WTC11 (cell line): Measurements from ENCODE around the gene INF2.

Experiments used
- FOXP1 ChIP-seq: sonication (generic); formaldehyde crosslinking; IDR thresholded peaks from 2 replicates; pipeline ENCODE4 v1.8.0; 2022; ENCODE audit warnings: missing genetic modification reagents, mild to moderate bottlenecking, moderate library complexity, borderline replicate concordance
- IRF2 ChIP-seq: sonication (generic); formaldehyde crosslinking; IDR thresholded peaks from 2 replicates; pipeline ENCODE4 v1.8.0; 2022; ENCODE audit warnings: low read depth, missing genetic modification reagents, borderline replicate concordance
- JUN ChIP-seq: sonication (generic); formaldehyde crosslinking; IDR thresholded peaks from 2 replicates; pipeline ENCODE4 v1.8.0; 2023; ENCODE audit warnings: mild to moderate bottlenecking, missing genetic modification reagents
- NR1H2 ChIP-seq: sonication (generic); formaldehyde crosslinking; IDR thresholded peaks from 2 replicates; pipeline ENCODE4 v1.9.0; 2021; ENCODE audit warnings: mild to moderate bottlenecking, moderate library complexity, missing genetic modification reagents
- TCF7 ChIP-seq: sonication (generic); formaldehyde crosslinking; IDR thresholded peaks from 2 replicates; pipeline ENCODE4 v1.8.0; 2022; ENCODE audit warnings: mild to moderate bottlenecking, low read depth, missing genetic modification reagents, moderate library complexity
- TEAD1 ChIP-seq: sonication (generic); formaldehyde crosslinking; IDR thresholded peaks from 2 replicates; pipeline ENCODE4 v1.8.0; 2022; ENCODE audit warnings: mild to moderate bottlenecking, missing genetic modification reagents
- ZNF232 ChIP-seq: sonication (generic); formaldehyde crosslinking; IDR thresholded peaks from 2 replicates; pipeline ENCODE4 v1.8.0; 2022; ENCODE audit warnings: mild to moderate bottlenecking, missing genetic modification reagents
- TF ChIP-seq, protein P1 (sequence below): sonication (generic); formaldehyde crosslinking; IDR thresholded peaks from 2 replicates; pipeline ENCODE4 v1.8.0; 2022; ENCODE audit warnings: mild to moderate bottlenecking, missing genetic modification reagents
- TF ChIP-seq, protein P2 (sequence below): sonication (generic); formaldehyde crosslinking; conservative IDR thresholded peaks from 2 replicates; pipeline ENCODE4 v1.8.1; 2023; ENCODE audit warnings: mild to moderate bottlenecking, low read depth, missing genetic modification reagents, moderate library complexity
- TF ChIP-seq, protein P3 (sequence below): fragments of 200-600 bp; IDR thresholded peaks from 2 replicates; pipeline ENCODE4 v1.8.0; 2022; ENCODE audit warnings: antibody characterized with exemption
- TF ChIP-seq, protein P4 (sequence below): sonication (generic); formaldehyde crosslinking; IDR thresholded peaks from 2 replicates; pipeline ENCODE4 v1.8.0; 2023; ENCODE audit warnings: missing genetic modification reagents
- TF ChIP-seq, protein P5 (sequence below): sonication (generic); formaldehyde crosslinking; IDR thresholded peaks from 2 replicates; pipeline ENCODE4 v1.8.0; 2022; ENCODE audit warnings: mild to moderate bottlenecking, missing genetic modification reagents

DNA sequence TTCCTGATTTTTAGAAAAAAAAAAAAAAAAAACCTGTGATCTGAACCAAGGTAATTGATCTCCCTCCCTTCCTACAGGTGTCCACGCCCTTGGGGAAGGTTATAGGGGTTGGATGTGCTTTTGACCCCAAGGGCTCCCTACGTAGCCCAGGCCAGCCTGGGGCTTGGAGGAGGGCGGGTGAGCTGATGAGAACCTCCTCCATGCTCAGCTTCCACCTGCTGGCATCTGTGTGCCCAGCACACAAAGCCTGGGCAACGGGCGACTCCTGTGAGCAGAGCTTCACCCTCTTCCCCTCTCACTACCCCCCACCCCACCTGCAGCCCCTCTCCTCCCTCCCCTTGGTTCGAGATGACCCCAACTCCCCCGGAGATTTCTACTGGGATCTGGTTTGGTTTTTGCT lies 25.3 kb upstream of the INF2 start:
- TF ChIP-seq, protein P1, sequence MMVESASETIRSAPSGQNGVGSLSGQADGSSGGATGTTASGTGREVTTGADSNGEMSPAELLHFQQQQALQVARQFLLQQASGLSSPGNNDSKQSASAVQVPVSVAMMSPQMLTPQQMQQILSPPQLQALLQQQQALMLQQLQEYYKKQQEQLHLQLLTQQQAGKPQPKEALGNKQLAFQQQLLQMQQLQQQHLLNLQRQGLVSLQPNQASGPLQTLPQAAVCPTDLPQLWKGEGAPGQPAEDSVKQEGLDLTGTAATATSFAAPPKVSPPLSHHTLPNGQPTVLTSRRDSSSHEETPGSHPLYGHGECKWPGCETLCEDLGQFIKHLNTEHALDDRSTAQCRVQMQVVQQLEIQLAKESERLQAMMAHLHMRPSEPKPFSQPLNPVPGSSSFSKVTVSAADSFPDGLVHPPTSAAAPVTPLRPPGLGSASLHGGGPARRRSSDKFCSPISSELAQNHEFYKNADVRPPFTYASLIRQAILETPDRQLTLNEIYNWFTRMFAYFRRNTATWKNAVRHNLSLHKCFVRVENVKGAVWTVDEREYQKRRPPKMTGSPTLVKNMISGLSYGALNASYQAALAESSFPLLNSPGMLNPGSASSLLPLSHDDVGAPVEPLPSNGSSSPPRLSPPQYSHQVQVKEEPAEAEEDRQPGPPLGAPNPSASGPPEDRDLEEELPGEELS (CRISPR knock-in tag) = no peak
- TF ChIP-seq, protein P2, sequence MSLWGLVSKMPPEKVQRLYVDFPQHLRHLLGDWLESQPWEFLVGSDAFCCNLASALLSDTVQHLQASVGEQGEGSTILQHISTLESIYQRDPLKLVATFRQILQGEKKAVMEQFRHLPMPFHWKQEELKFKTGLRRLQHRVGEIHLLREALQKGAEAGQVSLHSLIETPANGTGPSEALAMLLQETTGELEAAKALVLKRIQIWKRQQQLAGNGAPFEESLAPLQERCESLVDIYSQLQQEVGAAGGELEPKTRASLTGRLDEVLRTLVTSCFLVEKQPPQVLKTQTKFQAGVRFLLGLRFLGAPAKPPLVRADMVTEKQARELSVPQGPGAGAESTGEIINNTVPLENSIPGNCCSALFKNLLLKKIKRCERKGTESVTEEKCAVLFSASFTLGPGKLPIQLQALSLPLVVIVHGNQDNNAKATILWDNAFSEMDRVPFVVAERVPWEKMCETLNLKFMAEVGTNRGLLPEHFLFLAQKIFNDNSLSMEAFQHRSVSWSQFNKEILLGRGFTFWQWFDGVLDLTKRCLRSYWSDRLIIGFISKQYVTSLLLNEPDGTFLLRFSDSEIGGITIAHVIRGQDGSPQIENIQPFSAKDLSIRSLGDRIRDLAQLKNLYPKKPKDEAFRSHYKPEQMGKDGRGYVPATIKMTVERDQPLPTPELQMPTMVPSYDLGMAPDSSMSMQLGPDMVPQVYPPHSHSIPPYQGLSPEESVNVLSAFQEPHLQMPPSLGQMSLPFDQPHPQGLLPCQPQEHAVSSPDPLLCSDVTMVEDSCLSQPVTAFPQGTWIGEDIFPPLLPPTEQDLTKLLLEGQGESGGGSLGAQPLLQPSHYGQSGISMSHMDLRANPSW (CRISPR knock-in tag) = no peak
- TF ChIP-seq IRF2 (CRISPR knock-in tag) (no peak), TEAD1 (no peak), JUN (no peak), TCF7 (CRISPR knock-in tag) (no peak), ZNF232 (no peak), FOXP1 (no peak), NR1H2 (CRISPR knock-in tag) (no peak)
- TF ChIP-seq, protein P3, sequence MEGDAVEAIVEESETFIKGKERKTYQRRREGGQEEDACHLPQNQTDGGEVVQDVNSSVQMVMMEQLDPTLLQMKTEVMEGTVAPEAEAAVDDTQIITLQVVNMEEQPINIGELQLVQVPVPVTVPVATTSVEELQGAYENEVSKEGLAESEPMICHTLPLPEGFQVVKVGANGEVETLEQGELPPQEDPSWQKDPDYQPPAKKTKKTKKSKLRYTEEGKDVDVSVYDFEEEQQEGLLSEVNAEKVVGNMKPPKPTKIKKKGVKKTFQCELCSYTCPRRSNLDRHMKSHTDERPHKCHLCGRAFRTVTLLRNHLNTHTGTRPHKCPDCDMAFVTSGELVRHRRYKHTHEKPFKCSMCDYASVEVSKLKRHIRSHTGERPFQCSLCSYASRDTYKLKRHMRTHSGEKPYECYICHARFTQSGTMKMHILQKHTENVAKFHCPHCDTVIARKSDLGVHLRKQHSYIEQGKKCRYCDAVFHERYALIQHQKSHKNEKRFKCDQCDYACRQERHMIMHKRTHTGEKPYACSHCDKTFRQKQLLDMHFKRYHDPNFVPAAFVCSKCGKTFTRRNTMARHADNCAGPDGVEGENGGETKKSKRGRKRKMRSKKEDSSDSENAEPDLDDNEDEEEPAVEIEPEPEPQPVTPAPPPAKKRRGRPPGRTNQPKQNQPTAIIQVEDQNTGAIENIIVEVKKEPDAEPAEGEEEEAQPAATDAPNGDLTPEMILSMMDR = no peak
- TF ChIP-seq, protein P4, sequence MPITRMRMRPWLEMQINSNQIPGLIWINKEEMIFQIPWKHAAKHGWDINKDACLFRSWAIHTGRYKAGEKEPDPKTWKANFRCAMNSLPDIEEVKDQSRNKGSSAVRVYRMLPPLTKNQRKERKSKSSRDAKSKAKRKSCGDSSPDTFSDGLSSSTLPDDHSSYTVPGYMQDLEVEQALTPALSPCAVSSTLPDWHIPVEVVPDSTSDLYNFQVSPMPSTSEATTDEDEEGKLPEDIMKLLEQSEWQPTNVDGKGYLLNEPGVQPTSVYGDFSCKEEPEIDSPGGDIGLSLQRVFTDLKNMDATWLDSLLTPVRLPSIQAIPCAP (CRISPR knock-in tag) = no peak
- TF ChIP-seq, protein P5, sequence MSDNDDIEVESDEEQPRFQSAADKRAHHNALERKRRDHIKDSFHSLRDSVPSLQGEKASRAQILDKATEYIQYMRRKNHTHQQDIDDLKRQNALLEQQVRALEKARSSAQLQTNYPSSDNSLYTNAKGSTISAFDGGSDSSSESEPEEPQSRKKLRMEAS = no peak
